Stimulated activated CD4-positive, alpha-beta T cell treated with anti-CD3 and anti-CD28 coated beads, Interleukin-4, amount 100 ng/mL, for 24 hours (primary cell): Measurements from ENCODE around the gene COL25A1.
"Not testable (repeated sequence)": the region's sequence is repeated elsewhere in the genome, so short reads cannot be mapped to it uniquely, and the experiment has no call there.

ENCODE experiments used
- DNase-seq: peaks from one replicate; pipeline ENCODE4 v3.0.0-alpha.2; 2020

COL25A1 gene

GRCh38 chr4:109041463-109042360 is 260.7 kb downstream of the COL25A1 start:
- no peak for DNase-seq

DNA sequence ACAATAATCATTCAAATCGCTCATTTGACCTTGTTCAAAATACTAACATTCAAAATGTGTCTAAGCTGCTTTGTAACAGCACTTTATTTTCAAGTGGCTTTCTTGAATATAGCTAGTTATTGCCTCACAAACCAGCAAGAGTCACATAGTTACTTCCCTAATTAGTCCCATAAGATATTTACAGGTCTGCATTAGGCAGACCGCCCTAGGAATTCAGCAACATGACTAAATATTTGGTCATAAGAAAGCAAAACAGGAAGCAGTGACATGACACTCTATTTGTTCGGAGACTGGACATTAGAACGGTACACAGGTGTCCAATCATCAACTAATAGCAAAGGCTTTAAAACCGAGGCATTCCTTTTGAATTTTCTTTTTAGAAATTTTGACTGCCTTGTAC is 262.0 kb downstream of the COL25A1 start:
- DNase-seq = no peak

DNA sequence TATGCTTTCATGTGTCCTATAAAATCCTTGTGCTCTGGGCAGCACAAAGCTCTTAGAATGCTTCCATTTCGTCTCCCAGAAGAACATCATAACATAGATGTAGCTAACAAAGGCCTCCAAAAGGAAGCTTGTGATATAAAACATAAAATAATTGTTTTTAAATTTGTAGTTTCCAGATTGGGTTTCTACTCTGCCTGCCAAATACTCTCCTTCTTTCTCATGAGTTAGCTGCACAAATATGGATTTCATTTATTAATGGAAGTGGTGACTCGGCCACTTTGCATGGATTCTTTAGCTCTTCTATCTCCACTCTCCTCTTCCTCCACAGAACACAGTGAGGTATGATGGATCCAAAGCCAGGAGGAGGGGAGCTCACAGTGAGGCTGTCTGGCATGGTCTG is 265.4 kb downstream of the COL25A1 start:
- DNase-seq = no peak

DNA sequence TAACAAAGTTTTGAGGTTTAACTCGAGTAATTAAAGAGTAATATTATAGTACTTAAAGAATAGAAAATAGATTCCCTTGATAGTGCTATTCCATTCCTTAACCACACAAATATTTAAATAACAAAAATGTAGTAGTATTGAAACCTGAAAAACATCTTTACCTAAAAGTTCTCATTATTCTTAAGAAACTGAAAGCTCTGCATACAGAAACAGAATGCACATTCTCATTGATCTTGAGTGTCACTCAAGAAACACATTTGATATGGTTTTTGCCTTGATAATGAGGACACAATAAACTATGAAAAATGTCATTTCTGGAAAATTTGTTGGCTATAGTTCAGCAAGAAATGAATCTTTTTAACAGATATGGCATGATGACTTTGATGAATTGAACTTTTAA is 268.5 kb downstream of the COL25A1 start:
- DNase-seq = no peak

DNA sequence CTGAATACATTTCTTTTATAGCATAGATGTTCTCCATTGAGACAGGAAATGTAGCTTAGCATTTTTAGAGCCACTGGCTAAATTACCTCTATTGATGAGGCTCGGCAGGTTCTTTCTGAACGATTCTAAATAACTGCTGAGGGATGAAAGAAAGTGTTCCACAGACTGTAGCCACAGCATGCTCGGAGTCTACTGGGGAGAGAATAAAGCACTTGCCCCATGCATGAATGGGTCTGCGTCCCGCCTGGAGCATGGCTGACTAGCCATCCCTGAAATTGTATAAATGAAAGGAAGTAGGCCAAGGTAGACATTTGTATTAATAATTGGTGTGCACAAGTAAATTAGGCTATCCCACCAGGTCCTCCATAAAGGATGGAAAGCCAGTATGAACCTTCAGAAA is 269.8 kb downstream of the COL25A1 start:
- no peak for DNase-seq

DNA sequence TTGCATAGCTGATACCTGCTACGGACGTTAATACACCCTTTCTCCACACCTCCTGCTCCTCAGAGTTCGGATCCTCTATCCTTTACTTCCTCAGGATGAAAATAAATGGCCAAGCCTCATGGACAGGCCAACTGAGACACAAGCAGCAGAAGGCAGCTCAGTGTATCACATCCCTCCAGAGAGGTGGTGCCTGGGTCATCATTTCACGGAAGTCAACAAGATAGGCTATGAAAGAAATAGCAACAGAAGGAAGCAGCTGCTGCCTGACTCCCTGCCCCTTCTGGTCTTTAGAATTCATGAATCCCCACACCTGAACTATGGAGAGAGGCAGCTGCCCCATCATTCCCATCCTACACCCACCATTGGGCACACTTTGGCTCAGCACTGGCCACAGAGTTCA is 272.5 kb downstream of the COL25A1 start:
- no peak for DNase-seq

- DNase-seq = no peak
Measured at GRCh38 chr4:109027016-109027500, 275.4 kb downstream of the COL25A1 start.

DNA sequence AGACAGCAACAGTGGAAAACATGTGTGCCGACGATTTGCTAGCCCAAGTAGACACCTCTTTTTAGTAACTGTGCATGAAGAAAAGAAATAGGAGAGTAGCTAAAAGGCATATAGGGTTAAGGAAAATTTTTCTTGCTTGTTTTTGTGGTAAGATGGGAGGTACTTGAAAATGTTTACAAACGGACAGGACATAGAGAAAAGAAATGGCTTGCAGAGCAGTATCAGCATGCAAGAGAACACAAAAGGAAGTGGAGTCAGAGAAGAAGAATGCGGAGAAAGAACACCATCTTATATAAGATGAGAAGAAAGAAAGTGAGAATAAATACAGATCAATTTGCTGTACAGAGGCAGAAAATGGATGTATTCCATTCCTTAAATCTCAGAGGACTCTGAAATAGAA is 275.9 kb downstream of the COL25A1 start:
- DNase-seq = no peak

DNA sequence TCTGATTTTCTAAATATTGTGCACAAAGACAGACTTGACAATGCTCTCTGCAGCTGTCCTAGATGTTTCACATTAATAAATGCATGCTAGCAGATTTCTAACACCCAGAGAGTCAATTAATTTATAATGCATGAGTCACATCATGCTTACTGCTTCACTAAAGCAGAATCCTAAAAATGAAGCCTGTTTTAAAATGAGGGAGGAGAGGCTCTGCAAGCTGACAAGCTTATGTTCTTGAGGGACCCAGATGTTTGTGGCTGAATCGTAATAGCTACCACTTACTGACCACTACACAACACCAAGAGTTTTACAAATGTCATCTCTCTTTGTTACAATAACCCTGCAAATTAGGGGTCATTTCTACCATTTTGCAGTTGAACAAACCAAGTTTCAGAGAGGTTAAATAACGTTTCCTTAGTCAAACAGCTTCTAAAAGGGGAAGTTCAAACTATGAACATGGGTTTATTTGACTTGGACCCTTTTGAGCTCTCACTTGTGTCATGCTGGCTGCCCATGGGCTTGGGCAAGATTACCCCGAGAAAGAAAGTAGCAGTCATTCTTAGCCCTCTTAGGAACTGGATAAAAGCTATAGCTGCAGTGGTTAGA is 276.9 kb downstream of the COL25A1 start:
- DNase-seq = no peak

GRCh38 chr4:109022961-109023360 is 279.5 kb downstream of the COL25A1 start:
- no peak for DNase-seq

DNA sequence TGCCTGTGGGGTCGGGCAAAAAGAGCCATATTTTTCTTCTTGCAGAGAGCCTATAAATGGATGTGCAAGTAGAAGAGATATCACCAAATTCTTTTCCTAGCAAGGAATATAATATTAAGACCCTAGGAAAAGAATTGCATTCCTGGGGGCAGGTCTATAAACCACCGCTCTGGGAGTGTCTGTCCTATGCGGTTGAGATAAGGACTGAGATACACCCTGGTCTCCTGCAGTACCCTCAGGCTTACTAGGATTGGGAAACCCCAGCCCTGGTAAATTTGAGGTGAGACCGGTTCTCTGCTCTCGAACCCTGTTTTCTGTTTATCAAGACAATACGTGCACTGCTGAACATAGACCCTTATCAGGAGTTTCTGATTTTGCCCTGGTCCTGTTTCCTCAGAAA is 280.8 kb downstream of the COL25A1 start:
- not testable (repeated sequence) for DNase-seq

DNA sequence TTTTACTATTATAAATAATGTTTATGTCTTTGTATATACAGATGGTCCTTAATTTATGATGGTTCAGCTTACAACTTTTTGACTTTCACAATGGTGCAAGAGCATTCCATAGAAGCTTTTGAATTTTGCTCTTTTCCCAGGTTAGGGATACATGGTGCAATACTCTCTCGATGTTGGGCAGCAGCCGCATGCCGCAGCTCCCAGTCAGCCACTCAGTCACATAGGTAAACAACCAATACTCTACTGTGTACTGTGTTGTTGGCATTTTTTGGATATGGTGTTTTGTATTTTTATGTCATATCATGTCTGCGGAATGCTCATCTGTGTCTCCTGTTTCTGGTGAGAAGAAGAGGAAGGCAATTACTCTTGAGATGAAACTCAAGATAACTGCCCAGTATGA is 281.6 kb downstream of the COL25A1 start:
- DNase-seq = no peak

DNA sequence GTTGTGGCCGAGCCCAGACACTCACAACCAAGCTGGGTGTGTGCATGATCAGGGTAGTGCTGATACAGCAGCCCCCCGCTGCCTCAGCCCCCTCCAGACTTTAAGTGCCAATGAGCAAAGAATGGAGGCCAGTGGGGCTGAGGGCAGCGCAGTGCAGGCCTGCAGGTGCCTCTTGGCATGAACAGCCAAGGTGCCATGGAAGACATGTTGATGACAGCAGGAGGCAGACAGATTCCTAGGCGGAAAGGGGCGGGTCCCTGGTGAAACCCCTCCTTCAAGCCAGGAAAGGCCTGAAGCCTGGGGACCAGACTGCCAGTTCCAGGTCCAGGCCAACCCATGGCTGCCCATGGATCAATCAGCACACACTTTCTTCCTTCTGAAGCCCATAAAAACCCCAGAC is 286.3 kb downstream of the COL25A1 start:
- DNase-seq = no peak

GRCh38 chr4:109015413-109015810 is 287.0 kb downstream of the COL25A1 start:
- DNase-seq = no peak

DNA sequence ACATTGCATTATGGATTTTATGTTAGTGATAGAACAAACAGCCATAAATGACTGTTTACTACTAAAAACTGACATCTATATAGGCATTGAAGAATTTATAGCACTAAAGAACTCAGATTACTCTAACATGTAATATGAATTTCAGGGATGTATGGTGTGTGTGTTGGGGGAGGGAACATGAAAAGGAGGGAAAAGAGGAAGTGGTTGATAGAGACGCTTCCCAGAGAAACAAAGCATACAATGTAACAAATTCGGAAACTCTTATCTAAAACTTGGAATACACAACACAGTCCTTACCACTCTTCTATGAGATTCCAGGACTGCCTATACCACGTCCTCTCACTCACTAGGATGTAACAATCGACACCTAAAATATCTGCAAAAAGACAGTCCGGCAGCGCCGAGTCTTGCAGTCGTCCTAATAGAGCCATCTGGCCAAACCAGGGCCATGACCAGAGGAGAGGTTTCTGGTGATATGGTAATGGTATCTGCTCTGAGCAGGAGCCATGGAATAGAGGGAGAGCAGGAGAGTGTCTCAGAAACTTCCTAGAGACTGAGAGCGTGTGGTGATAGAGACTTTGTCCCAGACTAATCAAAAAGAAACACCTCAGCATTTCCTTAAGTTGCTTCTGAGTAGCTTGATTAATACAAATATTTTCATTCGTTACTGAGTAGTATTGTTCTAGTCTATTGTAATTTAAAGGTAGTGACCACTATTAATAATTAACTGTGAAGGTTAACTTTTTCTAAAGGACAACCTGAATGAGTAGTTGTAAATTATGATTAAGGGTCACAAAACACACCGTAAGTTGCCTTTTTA is 287.7 kb downstream of the COL25A1 start:
- no peak for DNase-seq

DNA sequence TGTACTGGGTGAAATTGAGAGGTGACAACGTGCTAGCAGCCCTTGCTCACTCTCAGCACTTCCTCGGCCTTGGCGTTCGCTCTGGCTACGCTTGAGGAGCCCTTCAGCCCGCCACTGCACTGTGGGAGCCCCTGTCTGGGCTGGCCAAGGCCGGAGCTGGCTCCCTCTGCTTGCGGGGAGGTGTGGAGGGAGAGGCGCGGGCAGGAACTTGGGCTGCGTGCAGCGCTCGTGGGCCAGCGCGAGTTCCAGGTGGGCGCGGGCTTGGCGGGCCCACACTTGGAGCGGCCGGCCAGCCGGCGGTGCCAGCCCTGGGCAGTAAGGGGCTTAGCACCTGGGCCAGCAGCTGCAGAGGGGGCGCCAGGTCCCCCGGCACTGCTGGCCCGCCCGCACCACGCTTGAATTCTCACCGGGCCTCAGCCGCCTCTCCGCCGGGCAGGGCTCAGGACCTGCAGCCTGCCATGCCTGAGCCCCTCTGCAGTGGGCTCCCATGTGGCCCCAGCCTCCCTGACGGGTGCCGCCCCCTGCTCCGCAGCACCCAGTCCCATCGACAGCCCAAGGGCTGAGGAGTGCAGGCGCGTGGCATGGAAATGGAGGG is 290.1 kb downstream of the COL25A1 start:
- DNase-seq = no peak

DNA sequence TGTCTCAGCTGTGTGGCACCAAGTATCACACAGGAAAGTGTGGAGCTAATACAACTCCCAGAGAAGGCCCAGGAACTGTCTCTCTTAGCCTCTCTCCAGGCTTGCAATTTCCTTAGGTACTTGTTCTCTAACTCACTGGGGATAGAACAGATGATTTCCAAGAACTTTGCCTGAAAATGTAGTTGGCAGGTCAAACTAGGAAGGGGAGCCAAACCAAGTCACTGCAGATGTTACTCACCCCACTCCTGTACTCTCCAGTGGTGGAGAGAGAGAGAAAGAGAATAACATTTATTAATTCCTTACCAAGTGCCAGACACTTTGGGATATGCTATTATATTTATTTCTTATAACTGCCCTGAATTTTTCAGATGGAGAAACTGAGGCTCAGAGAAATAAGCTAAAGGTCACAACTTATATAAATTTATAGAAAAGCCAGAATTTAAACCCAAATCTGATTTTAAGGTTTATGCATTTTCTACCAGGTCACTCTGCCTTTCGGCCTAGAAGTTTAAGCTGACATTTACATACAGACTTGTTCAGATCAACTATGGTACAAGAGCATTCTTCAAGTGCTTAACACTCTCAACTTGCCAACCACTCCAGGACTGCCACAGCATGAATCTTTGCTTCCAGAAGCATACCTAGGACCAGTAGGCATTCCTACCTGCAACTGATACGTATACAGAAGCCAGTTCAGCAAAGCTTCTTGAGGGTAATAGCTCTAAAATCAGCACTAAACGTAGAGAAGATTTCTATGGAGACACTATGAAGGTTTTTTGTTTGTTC is 291.0 kb downstream of the COL25A1 start:
- DNase-seq = no peak

- DNase-seq = no peak
Measured at GRCh38 chr4:109010521-109010920, 291.9 kb downstream of the COL25A1 start.

GRCh38 chr4:109009909-109010308 is 292.5 kb downstream of the COL25A1 start:
- DNase-seq = no peak

DNA sequence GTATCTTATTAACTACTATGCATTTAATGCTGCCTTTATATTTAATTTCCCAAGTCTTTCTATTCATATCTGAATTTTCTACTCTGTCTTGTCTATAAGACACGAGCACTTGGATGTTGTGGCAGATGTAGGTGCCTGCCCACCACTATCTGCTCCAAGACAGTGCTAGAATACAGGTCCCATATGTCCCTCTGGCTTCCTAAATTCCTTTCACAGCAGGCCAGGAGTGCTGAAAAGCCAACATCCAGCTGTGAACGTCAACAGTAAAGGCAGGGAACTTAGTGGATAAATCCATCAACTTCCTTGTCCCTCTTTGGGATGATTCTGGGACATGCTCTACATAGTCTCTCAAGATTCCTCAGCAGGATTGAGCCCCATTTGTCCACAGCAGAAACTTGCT is 294.5 kb downstream of the COL25A1 start:
- DNase-seq = no peak

DNA sequence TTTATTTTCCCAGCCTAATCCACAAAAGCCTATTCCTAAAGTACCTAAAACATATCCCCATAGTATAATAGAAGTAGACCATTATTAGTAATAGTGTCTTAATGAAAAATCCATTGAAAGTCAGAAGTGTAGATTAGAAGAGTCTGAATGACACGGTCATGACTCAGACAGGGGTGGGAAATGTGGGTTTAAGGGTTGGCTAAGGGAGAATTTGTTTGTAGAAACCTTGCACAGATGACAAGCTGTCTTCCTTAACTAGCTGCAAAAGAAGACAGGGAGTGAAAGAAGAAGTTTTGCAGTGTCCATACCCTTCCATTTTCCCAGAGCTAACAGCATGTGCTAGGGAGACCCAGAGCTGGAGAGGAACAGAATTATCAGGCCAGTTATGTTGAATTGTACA is 296.9 kb downstream of the COL25A1 start:
- DNase-seq = no peak

DNA sequence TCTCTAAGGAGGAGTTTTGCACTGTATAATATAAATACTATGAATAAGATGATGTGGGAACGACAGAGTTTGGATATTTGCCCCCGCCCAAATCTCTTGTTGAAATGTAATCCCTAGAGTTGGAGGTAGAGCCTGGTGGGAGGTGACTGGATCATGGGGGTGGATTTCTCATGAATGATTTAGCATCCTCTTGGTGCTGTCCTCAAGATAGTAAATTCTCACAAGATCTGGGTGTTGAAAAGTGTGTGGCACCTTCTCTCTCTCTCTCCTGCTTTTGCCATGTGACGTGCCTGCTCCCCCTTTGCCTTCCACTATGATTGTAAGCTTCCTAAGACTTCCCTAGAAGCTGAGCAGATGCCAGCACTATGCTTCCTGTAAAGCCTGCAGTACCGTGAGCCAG is 298.0 kb downstream of the COL25A1 start:
- no peak for DNase-seq
